ENCODE results near the gene ST6GAL2. TPM values are rescaled to one million over a fixed set of nuclear protein-coding genes. Genes with fewer than 3 reads are reported as not detected.

The ST6GAL2 gene
- total and polyA plus RNA-seq, 2 of the 8 experiments (the other 6 are each of a cell fraction or from before 2014, with no cell fraction given) = 2.7 to 17.5 TPM

DNA sequence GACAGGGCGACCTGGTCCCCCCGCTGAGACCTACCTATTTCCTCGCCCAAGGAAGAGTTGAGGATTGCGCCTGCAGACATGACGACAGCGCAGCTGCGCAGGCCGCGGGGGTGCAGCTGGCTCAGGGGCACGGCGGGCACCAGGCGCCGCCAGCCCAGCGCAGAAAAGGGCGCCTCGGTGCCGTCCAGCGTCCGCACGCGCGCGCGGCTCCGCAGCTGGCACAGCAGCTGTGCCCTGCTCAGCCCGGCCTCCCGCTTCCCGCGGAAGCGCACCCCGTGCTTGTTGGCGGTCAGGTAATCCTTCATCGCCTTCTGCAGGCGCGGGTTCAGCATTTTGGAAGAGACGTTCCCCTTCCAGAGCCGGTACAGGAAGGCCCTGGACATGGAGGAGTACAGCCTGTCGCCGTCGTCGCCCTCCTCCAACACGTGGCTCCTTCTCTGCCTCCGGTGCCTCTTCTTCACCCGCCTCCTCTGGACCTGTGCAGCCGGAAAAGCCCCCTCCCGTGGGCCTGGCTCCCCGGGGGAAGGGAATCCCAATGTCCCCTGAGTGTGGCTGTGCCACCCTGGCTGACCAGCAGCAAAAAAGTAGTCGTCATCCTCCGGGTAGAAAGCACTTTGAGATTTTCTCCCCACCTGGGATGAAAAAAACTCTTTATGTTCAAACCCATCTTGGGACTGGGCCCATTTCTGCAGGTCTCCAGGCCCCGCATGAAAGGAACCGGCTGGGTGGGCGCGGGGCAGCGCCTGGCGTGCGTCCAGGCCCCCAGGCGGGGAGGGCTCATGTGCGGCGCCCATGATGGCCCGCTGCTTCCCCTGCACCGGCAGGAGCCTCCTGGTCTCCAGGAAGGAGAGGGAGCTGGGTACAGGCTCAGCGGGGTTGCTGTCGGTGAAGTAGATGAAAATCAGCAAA is 42.7 kb downstream of the ST6GAL2 start:
- ChIA-PET POLR2A (ENCODE audit: partially characterized antibody) (no interaction called here), CTCF (ENCODE audit: partially characterized antibody) (interaction anchor here (0.6 to 1.6 kb wide), 4 partner anchors 12 to 40 kb away, joined by 3 to 4 read pairs (median 4); no protein-coding TSS in a partner anchor)
- Histone ChIP-seq H3K36me3 (ENCODE audit: control insufficient read depth in 2 of 4, insufficient read depth in 4 of 4, low read length in 3 of 4) (no peaks in the 10 kb centered on the region), H2BK20ac (ENCODE audit: low read length) (no peak overlapping the region), H2AFZ (ENCODE audit: low read length) (no peak overlapping the region), H3K4me3 (ENCODE audit: extremely low read depth in 1 of 4, insufficient read depth in 2 of 4, low read depth in 3 of 4, low read length in 4 of 4) (no peak overlapping the region), H3K18ac (ENCODE audit: extremely low read depth, low read length) (no peak overlapping the region), H3K4me2 (ENCODE audit: insufficient read depth in 1 of 2, low read depth in 2 of 2, low read length in 2 of 2) (no peak overlapping the region), H4K5ac (ENCODE audit: insufficient read length, low read depth, low read length) (no peak overlapping the region), H2BK5ac (ENCODE audit: low read depth, low read length) (no peak overlapping the region), H4K91ac (replicated peaks; ENCODE audit: insufficient read length, low read length) (no peak overlapping the region), H3K79me1 (ENCODE audit: low read depth, low read length) (no peaks in the 10 kb centered on the region), H3K14ac (ENCODE audit: insufficient read length) (no peak overlapping the region), H2BK12ac (ENCODE audit: low read depth, low read length) (no peak overlapping the region), H3K23ac (ENCODE audit: insufficient read length) (no peak overlapping the region), H2BK15ac (ENCODE audit: low read length) (no peak overlapping the region), H3K56ac (replicated peaks; ENCODE audit: insufficient read length, low read depth, low read length) (no peak overlapping the region), H3K27me3 (replicated peaks in 1 of 4; ENCODE audit: control insufficient read depth in 3 of 4, extremely low read depth in 1 of 4, insufficient read depth in 3 of 4, low read length in 3 of 4) (no peaks in the 10 kb centered on the region), H3K27ac (ENCODE audit: low read depth, low read length) (no peak overlapping the region), H4K20me1 (replicated peaks in 1 of 2; ENCODE audit: control insufficient read depth in 1 of 2, insufficient read depth in 2 of 2, low read length in 2 of 2) (no peaks in the 10 kb centered on the region), H2AK5ac (ENCODE audit: low read depth, low read length) (no peak overlapping the region), H2BK120ac (replicated peaks; ENCODE audit: low read depth, low read length) (no peak overlapping the region), H3K9ac (replicated peaks in 1 of 4; ENCODE audit: extremely low read depth in 1 of 4, low read depth in 3 of 4, low read length in 3 of 4) (no peak overlapping the region), H3K79me2 (ENCODE audit: control insufficient read depth in 1 of 2, insufficient read depth in 2 of 2, low read length in 2 of 2) (peaks cover 0 to 3% of the 10 kb centered on the region in 2 experiments; a peak in 1 of 4 replicates), H3K9me3 (ENCODE audit: insufficient read depth in 2 of 2, low read depth in 1 of 2, low read length in 1 of 2) (no peaks in the 10 kb centered on the region), H3K4ac (replicated peaks; ENCODE audit: insufficient read length, low read depth, low read length) (no peak overlapping the region), H4K8ac (ENCODE audit: extremely low read depth, insufficient read depth, low read length) (no peak overlapping the region), H3K23me2 (ENCODE audit: low read depth, low read length) (no peaks in the 10 kb centered on the region), H3K4me1 (replicated peaks in 1 of 4; ENCODE audit: control insufficient read depth in 3 of 4, insufficient read depth in 4 of 4, low read length in 3 of 4) (peaks cover 0 to 1% (median 0%) of the 10 kb centered on the region in 4 experiments; a peak in 3 of 7 replicates)
- WGBS, 2 experiments (ENCODE audit: extremely low coverage in 1 of 2, insufficient coverage in 1 of 2, insufficient read length in 1 of 2, insufficient replicate concordance in 2 of 2, low coverage in 1 of 2, low lambda C conversion rate in 2 of 2, missing lambda C conversion rate in 1 of 2) = 95% methylated on average over 55 of the region's 63 CpGs; no CpG with 5 or more reads in 1 of the 2 experiments
- no peak for DNase-seq (ENCODE audit: low read depth in 1 of 2, low spot score in 2 of 2)
- no peak for FAIRE-seq
- TF ChIP-seq SRF (IDR thresholded peaks at IDR 0.05; ENCODE audit: low read depth, low read length) (no peak), RFX5 (IDR thresholded peaks at IDR 0.05; ENCODE audit: borderline replicate concordance, low read depth, low read length) (no peak), TBP (IDR thresholded peaks at IDR 0.05; ENCODE audit: low read depth, low read length) (no peak), EGR1 (IDR thresholded peaks at IDR 0.05; ENCODE audit: borderline replicate concordance, low read depth, low read length) (no peak), NRF1 (IDR thresholded peaks at IDR 0.05; ENCODE audit: low read depth, low read length) (no peak), PHF8 (conservative IDR thresholded peaks at IDR 0.05; ENCODE audit: low read depth, low read length) (no peak), RAD21 (IDR thresholded peaks at IDR 0.05 in 1 of 2, conservative IDR thresholded peaks at IDR 0.05 in 1 of 2; ENCODE audit: low read depth in 2 of 2, low read length in 2 of 2) (no peak), CTBP2 (IDR thresholded peaks at IDR 0.05; ENCODE audit: borderline replicate concordance, insufficient read depth, insufficient read length, low read length) (no peak), JUN (IDR thresholded peaks at IDR 0.05; ENCODE audit: low read depth, low read length) (no peak), POLR2A (IDR thresholded peaks at IDR 0.05; ENCODE audit: control extremely low read depth in 1 of 2, low read depth in 2 of 2, low read length in 2 of 2) (no peak)
- TF ChIP-seq, protein P1, sequence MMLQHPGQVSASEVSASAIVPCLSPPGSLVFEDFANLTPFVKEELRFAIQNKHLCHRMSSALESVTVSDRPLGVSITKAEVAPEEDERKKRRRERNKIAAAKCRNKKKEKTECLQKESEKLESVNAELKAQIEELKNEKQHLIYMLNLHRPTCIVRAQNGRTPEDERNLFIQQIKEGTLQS (IDR thresholded peaks at IDR 0.05; ENCODE audit: insufficient read depth, low read depth, low read length) = no peak

Data from H1 (cell line).